Adipocyte (in vitro differentiated cells): Measurements from ENCODE around the gene WDR11.

Source experiments
- DNase-seq: peaks from one replicate; pipeline ENCODE4 v3.0.0-alpha.2; 2015; ENCODE audit warnings: low read depth
- H3K27me3 ChIP-seq: replicated peaks from 2 replicates; pipeline ENCODE4 v1.7.0; 2013; ENCODE audit warnings: mild to moderate bottlenecking, low read length, moderate library complexity; ENCODE audit not compliant: control insufficient read depth, insufficient read depth
- H3K36me3 ChIP-seq: 2 replicates; pipeline ENCODE4 v1.7.0; 2013; ENCODE audit warnings: low read length, mild to moderate bottlenecking, moderate library complexity; ENCODE audit not compliant: control insufficient read depth, insufficient read depth, severe bottlenecking
- H3K4me1 ChIP-seq: 2 replicates; pipeline ENCODE4 v1.7.0; 2013; ENCODE audit warnings: mild to moderate bottlenecking, low read length, moderate library complexity; ENCODE audit not compliant: control insufficient read depth, insufficient read depth
- H3K4me3 ChIP-seq: 2 replicates; pipeline ENCODE4 v1.7.0; 2013; ENCODE audit warnings: mild to moderate bottlenecking, low read length, moderate library complexity
- H3K9ac ChIP-seq: 2 replicates; pipeline ENCODE4 v1.7.0; 2013; ENCODE audit warnings: mild to moderate bottlenecking, low read length, moderate library complexity
- H3K9me3 ChIP-seq: 2 replicates; pipeline ENCODE4 v1.7.0; 2013; ENCODE audit warnings: mild to moderate bottlenecking, low read length, moderate library complexity; ENCODE audit not compliant: control insufficient read depth

WDR11 gene

DNA sequence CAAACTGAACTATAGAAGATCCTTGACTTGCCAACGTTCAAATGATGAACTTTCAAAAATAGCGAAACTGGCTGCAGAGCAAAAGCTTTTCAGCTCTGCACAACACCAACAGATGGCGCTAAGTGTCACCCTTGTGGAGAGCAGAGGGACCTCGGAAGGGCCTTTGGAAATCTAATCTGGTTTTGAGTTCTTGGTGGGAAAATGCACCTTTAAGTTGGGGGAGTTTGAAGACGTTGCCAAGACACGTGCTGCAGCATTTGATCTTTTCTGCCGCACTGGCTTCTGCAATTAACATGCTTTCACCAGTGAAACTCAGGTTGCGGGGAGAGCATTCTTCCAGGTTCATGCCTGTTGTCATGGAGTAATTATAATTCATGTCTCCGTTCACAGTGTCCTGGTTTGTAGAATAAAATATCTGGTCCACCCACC is 26.3 kb upstream of the WDR11 start:
- Histone ChIP-seq H3K9ac (no peak overlapping the region), H3K4me3 (no peak overlapping the region), H3K9me3 (no peaks in the 10 kb centered on the region), H3K4me1 (peaks cover 6% of the 10 kb centered on the region), H3K27me3 (no peaks in the 10 kb centered on the region), H3K36me3 (no peaks in the 10 kb centered on the region)
- DNase-seq, result peak; percentile 10

- H3K27me3 ChIP-seq, result peaks cover 4% of the 10 kb centered on the region
- no peak overlapping the region for H3K4me3 ChIP-seq
- no peak overlapping the region for H3K9ac ChIP-seq
- DNase-seq, result peak; percentile 0
- peaks cover 6% of the 10 kb centered on the region for H3K4me1 ChIP-seq
- H3K36me3 ChIP-seq, result no peaks in the 10 kb centered on the region
- no peaks in the 10 kb centered on the region for H3K9me3 ChIP-seq
Observed at GRCh38 chr10:120825878-120826769, 25.0 kb upstream of the WDR11 start.

- H3K36me3 ChIP-seq, result no peaks in the 10 kb centered on the region
- no peaks in the 10 kb centered on the region for H3K9me3 ChIP-seq
- no peak for DNase-seq
- H3K27me3 ChIP-seq, result peaks cover 4% of the 10 kb centered on the region
- H3K4me1 ChIP-seq, result peaks cover 6% of the 10 kb centered on the region
- H3K9ac ChIP-seq, result no peak overlapping the region
- H3K4me3 ChIP-seq, result no peak overlapping the region
Observed at GRCh38 chr10:120827251-120827875, 23.8 kb upstream of the WDR11 start.

DNA sequence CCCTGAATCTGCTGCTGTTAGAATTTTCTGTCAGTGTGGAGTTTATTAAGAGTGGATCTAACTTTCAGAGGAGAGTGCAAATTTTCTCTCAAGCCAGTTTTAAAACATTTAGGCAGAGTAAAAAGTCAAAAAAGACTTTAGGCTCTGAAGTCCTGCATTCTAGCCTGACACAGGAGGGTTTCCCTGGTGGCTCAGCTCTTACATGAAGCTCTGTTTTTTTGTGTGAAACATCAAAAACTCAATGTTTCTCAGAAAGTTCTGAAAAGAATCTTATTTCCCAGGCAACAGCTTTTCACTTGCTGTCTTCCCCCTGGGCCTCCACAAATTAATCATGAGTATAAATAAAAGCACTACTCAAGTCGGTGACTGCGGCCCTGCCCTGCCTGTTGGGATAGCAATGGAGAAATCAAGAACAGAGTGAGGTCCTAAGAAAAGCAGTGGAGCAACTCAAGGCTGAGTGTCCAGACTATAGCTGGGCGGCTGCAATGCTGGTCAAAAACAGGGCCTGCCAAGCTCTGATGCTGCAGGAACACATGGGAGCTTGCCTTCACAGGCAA is 22.3 kb upstream of the WDR11 start:
- Histone ChIP-seq H3K4me1 (peaks cover 6% of the 10 kb centered on the region), H3K9ac (no peak overlapping the region), H3K27me3 (peaks cover 4% of the 10 kb centered on the region), H3K9me3 (no peaks in the 10 kb centered on the region), H3K4me3 (no peak overlapping the region), H3K36me3 (no peaks in the 10 kb centered on the region)
- DNase-seq, result no peak

DNA sequence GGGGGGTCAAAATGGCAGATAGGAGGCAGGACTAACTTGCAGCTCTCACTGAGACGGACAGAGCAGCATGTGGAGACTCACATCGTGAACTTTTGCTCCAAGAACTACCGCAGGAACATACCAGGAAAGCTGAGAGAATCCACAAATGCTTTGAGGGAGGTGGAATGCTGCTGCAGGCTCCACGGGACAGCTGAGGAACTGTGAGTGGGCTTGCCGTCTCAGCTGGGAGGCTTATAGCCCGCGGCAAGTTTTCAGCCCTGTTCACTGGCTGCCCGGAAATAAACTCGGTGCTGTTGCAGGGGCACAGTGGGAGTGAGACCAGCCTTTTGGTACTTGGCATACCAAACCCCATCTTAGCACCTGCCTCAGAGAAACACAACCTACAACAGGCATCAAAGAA is 19.1 kb upstream of the WDR11 start:
- Histone ChIP-seq H3K9ac (no peak overlapping the region), H3K9me3 (no peaks in the 10 kb centered on the region), H3K4me1 (no peaks in the 10 kb centered on the region), H3K27me3 (peaks cover 4% of the 10 kb centered on the region), H3K4me3 (no peak overlapping the region), H3K36me3 (no peaks in the 10 kb centered on the region)
- no peak for DNase-seq

DNA sequence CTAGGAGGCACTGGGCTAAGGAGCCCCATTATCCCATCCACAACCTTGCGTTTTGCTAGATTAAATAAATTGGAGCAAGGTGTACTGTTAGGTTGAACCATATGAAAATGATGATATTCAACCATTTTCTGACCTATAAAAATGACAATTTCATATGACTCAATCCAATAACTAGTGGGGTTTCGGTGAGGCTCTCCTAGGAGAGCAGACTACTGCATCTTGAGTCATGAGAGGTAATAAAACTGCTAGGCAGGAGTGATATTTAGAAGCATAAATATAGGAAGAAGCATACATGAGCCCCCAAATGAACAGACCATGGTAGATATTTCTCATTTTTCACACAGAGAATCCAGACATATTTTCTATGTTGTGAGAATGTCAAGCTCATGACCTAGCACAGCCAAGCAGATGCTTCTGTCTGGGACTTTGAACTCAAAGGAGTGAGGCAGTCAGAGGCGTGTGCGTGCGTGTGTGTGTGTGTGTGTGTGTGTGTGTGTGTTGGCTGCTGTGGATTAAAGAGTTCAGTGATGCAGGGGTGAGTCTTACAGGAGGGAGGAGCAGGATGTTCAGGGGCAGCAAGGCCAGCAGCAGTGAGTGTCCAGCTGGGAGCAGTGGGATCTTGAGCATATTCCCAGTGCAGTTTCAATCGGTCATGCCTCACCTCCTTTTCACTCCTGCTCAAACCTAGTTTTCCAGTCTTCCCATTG is 17.8 kb upstream of the WDR11 start:
- Histone ChIP-seq H3K36me3 (no peaks in the 10 kb centered on the region), H3K9ac (no peak overlapping the region), H3K4me1 (no peaks in the 10 kb centered on the region), H3K4me3 (no peak overlapping the region), H3K27me3 (peaks cover 4% of the 10 kb centered on the region), H3K9me3 (no peaks in the 10 kb centered on the region)
- no peak for DNase-seq

GRCh38 chr10:120835603-120836002 is 15.6 kb upstream of the WDR11 start:
- H3K36me3 ChIP-seq, result no peaks in the 10 kb centered on the region
- H3K9ac ChIP-seq, result no peak overlapping the region
- H3K9me3 ChIP-seq, result no peaks in the 10 kb centered on the region
- H3K4me3 ChIP-seq, result no peak overlapping the region
- DNase-seq, result no peak
- no peaks in the 10 kb centered on the region for H3K27me3 ChIP-seq
- no peaks in the 10 kb centered on the region for H3K4me1 ChIP-seq

DNA sequence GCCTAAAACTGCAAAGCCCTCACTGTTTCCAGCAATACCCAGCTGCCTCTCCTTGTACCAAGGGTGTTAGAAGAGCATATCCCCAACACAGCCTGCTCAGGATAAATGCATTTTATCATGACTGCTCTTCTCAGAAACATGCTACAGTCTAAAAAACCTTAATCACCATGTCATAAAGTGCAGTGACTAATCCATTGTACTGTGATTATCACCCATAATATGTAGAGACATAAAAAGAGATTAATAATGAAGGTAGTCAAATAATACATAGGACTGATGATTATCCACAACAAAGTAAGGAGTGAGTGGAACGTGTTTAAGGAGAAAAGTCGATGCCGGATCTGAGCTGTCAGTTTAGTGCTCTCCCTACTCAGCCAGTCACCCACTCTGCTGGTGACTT is 12.2 kb upstream of the WDR11 start:
- DNase-seq, result no peak
- Histone ChIP-seq H3K9ac (no peak overlapping the region), H3K4me3 (no peak overlapping the region), H3K4me1 (no peaks in the 10 kb centered on the region), H3K36me3 (no peaks in the 10 kb centered on the region), H3K9me3 (no peaks in the 10 kb centered on the region), H3K27me3 (no peaks in the 10 kb centered on the region)

DNA sequence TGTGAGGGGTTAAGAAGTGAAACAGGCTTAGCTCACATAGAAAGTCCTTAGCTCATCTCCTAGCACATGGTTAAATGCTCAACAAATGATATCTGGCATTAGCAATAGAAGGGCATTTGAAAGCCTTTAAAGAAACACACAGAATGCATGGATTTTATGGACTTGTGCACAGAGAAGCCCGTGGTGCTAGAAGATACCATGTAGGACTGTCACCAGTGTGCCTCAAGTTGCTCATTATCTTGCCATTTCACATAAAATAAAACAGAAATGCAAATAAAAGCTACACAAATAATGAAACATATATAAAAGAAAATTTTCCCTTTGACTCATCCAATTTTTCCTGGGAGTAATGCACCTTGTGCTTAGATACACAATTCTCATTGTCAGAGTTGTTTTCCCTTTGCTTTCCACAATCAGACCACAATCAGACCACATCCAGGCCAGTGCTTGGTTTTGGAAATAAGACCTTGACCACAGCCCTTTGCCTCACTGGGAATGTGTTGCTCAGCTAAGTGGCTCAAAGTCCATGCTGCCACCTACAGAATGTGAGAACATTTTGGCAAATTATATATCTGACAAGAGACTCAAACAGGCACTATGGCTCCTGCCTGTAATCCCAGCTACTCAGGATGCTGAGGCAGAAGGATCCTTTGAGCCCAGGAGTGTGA is 9.5 kb upstream of the WDR11 start:
- Histone ChIP-seq H3K27me3 (no peaks in the 10 kb centered on the region), H3K9ac (no peak overlapping the region), H3K4me1 (no peaks in the 10 kb centered on the region), H3K36me3 (no peaks in the 10 kb centered on the region), H3K4me3 (no peak overlapping the region), H3K9me3 (no peaks in the 10 kb centered on the region)
- no peak for DNase-seq

- no peaks in the 10 kb centered on the region for H3K27me3 ChIP-seq
- DNase-seq, result no peak
- no peaks in the 10 kb centered on the region for H3K9me3 ChIP-seq
- no peak overlapping the region for H3K9ac ChIP-seq
- no peak overlapping the region for H3K4me3 ChIP-seq
- H3K4me1 ChIP-seq, result peaks cover 19% of the 10 kb centered on the region
- peaks cover 43% of the 10 kb centered on the region for H3K36me3 ChIP-seq
Observed at GRCh38 chr10:120854388-120854787, 3.2 kb downstream of the WDR11 start.
